AG09319 (cell line): ENCODE measurements around the gene UBE2Q1.

Experiments used
- DNase-seq: peaks from one replicate; pipeline ENCODE4 v3.0.0-alpha.2; 2010; ENCODE audit warnings: low read depth; ENCODE audit errors: extremely low read depth
- TF ChIP-seq, protein P1 (sequence below): IDR thresholded peaks from 2 replicates; pipeline ENCODE4 v1.5.1; 2011; ENCODE audit warnings: low read depth, mild to moderate bottlenecking, inconsistent platforms, low read length, moderate library complexity

Gene UBE2Q1

DNA sequence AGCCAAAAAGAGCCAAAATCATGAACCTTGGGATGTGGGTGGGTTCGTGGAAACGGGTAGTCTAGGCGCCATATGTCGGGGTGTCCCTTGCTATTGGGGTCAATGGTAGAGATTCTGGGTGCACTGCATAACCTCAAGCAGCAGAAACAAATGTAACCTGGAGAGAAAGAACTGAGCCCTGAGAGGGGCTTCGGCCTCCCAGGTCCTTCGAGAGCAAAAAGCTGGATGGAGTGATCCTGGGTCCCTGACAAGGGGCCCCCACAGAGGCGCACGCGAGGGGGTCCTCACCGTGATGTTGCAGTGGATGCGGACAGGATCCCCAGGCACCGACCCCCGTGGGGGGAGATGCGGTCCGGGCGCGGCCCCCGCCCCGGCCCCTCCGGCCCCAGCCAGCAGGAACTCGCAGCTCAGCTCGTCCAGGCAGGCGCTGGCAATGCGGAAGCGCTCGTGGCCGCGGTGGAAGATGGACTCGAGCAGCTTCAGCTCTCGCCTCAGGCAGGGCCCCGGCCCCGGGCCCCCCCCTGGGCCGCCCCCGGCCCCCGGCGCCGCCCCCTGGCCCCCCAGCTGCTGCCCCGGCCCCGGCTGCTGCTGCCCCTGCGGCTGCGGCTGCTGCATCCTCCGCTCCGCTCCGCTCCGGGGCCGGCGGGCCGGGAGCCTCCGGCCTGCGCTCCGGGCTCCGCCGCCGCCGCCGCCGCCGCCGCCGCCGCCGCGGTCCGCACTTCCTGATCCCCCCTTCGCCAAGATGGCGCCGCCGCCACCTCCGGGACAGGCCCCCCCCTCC is at the start of gene UBE2Q1:
TSS of gene UBE2Q1 (minus strand) at position 724 of the 781 bp plus-strand sequence. CDS start at position 615, 109 bp downstream.
- TF ChIP-seq, protein P1, sequence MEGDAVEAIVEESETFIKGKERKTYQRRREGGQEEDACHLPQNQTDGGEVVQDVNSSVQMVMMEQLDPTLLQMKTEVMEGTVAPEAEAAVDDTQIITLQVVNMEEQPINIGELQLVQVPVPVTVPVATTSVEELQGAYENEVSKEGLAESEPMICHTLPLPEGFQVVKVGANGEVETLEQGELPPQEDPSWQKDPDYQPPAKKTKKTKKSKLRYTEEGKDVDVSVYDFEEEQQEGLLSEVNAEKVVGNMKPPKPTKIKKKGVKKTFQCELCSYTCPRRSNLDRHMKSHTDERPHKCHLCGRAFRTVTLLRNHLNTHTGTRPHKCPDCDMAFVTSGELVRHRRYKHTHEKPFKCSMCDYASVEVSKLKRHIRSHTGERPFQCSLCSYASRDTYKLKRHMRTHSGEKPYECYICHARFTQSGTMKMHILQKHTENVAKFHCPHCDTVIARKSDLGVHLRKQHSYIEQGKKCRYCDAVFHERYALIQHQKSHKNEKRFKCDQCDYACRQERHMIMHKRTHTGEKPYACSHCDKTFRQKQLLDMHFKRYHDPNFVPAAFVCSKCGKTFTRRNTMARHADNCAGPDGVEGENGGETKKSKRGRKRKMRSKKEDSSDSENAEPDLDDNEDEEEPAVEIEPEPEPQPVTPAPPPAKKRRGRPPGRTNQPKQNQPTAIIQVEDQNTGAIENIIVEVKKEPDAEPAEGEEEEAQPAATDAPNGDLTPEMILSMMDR, result no peak
- DNase-seq, result no peak

DNA sequence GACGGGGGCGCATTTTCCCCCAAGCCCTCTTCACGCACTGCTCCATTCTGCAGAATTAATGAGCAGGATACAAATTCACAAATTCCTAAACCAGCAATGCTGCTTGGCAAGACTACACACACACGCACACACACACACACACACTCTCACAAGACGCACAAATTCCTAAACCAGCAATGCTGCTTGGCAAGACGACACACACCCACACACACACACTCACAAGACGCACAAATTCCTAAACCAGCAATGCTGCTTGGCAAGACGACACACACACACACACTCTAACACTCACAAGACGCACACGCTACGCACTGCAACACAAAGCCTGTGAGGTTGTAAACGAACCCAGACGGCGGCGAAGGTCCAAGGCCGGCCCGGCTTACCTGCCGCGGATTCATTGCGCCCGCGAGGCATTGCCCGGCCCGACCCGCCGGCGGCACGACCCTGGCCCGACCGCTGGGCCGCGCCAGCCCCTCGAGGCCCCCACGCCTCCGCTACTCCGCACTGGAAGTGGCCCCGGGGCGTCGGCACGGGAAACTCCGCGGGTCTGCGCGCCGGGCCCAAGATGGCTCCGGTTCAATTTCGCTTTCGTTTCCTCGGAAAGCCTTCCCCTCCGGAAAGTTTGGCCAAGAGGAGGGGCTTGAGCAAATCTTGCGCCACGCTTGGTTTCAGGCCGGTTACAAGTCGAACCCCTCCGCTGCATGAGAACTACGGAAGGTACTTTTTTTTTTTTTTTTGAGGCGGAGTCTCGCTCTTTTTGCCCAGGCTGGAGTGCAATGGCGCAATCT is 49.3 kb upstream of the UBE2Q1 start, which contains the start of gene ADAR:
TSS of gene ADAR (minus strand) at position 578 of the 788 bp plus-strand sequence. CDS start at position 398, 180 bp downstream.
- peak; percentile 97 for DNase-seq
- TF ChIP-seq, protein P1, result no peak

DNA sequence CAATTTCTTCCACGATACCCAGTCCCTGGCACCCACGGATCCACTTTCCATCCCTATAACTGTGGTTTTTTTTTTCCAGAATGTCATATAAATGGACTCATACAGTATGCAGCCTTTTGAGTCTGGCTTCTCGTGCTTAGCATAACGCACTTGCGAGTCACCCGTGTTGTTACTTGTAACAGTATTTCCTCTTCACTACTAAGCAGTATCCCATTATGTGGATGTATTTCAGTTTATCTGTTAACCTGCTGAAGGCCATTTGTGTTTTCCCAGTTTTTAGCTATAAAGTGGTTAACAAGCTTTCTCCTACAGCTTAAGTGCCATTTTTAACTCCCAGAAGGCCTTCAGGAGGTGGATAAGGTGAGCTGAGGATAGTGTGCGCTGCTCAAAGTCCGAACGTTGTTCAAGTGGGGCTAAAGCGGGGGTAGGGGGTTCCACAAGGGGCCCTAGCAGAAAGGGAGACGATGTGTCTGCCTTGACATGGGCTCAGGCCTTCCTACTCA is 48.7 kb upstream of the UBE2Q1 start:
- TF ChIP-seq, protein P1, result no peak
- DNase-seq, result no peak

DNA sequence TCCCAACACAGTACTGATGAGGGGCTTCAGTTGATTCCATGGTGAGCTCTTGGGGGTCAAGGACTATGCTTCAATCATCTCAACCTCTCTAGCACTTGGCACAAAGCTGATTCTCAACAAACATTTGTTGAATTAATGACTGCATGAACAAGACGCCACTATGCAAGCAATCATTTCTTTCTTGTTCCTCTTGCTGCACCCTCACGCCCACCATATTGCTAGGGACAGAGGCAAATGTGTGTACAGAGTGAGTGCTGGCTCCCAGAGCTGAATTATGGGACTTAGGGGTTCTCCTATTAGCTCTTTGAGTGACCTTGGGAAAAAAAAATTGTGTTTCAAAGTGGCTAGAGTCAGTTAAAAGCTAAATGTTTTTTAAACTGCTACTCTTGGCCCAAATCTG is 47.1 kb upstream of the UBE2Q1 start:
- TF ChIP-seq, protein P1, result no peak
- DNase-seq, result no peak

DNA sequence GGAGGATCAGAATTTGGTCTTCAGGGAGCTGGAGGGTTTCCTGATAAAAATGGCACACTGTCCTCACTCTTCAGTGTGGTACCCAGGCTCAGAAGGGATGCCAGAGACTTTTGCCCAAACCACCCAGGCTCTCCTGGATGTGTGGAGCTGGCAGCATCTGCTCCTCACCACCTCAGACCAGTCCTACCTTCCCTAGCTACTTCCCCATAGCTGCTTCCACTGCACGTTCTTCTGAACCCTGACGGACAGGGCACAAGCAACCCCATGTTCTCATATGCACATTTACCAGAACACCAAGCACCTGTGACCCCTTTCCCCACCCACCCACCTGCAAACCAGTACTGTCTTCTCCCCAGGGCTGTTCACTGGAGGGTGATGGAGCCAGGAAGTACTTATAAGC is 44.9 kb upstream of the UBE2Q1 start:
- DNase-seq, result no peak
- TF ChIP-seq, protein P1, result no peak

GRCh38 chr1:154599658-154600057 is 41.2 kb upstream of the UBE2Q1 start:
- TF ChIP-seq, protein P1, result no peak
- no peak for DNase-seq
